ENCODE data around the gene FOXR1.

The FOXR1 gene

GRCh38 chr11:118996926-118997626, 25.5 kb downstream of the FOXR1 start:
- Histone ChIP-seq H3K27ac (ENCODE audit: extremely low read depth, low read depth, low read length) (peak overlapping the region; percentile 53; the same call in 1 of the 2 replicates), H3K36me3 (ENCODE audit: control insufficient read depth in 2 of 2, insufficient read depth in 1 of 2, low read length in 2 of 2) (peaks cover 11 to 24% of the 10 kb centered on the region in 2 experiments; a peak in 2 of 3 replicates), H3K4me3 (ENCODE audit: low read depth, low read length) (peak overlapping the region; percentile 94), H3K4me1 (ENCODE audit: control insufficient read depth, insufficient read depth, low read length) (no peaks in the 10 kb centered on the region), H3K9me3 (ENCODE audit: control insufficient read depth, insufficient read depth, low read depth, low read length) (no peaks in the 10 kb centered on the region)
- TF ChIP-seq ZNF843 (tag by site-specific recombination; IDR thresholded peaks at IDR 0.05) (no peak), GLIS1 (tag by site-specific recombination; IDR thresholded peaks at IDR 0.05) (no peak), ZNF335 (tag by site-specific recombination; conservative IDR thresholded peaks at IDR 0.05) (no peak), ZNF518A (tag by site-specific recombination; conservative IDR thresholded peaks at IDR 0.05; ENCODE audit: low read depth) (no peak), ZNF488 (tag by site-specific recombination; IDR thresholded peaks at IDR 0.05) (no peak), ZNF37A (tag by site-specific recombination; IDR thresholded peaks at IDR 0.05) (no peak), ZNF610 (tag by site-specific recombination; IDR thresholded peaks at IDR 0.05; ENCODE audit: borderline replicate concordance) (no peak), ZNF571 (tag by site-specific recombination; IDR thresholded peaks at IDR 0.05) (no peak), ZNF248 (tag by site-specific recombination; IDR thresholded peaks at IDR 0.05) (no peak)
- ChIA-PET POLR2A (interaction anchor here (0.6 to 1.6 kb wide), 17 partner anchors 8 to 386 kb away, joined by 3 to 15 read pairs (median 3); partner anchors contain the start of genes HINFP, HMBS, RPS25 and TRAPPC4), CTCF (interaction anchor here (0.6 to 2.1 kb wide), 6 partner anchors 12 to 377 kb away, joined by 3 to 8 read pairs (median 4); partner anchors contain the start of genes RPS25 and TRAPPC4)

- Histone ChIP-seq H3K4me3 (ENCODE audit: low read depth, low read length) (peak within 1 kb of the TSS; percentile 94), H3K4me1 (ENCODE audit: control insufficient read depth, insufficient read depth, low read length) (no peaks in the 10 kb centered on the region), H3K36me3 (ENCODE audit: control insufficient read depth in 2 of 2, insufficient read depth in 1 of 2, low read length in 2 of 2) (peaks cover 13 to 31% of the 10 kb centered on the region in 2 experiments; a peak in 2 of 3 replicates), H3K9me3 (ENCODE audit: control insufficient read depth, insufficient read depth, low read depth, low read length) (no peaks in the 10 kb centered on the region), H3K27ac (ENCODE audit: extremely low read depth, low read depth, low read length) (peak within 1 kb of the TSS; percentile 53; the same call in 1 of the 2 replicates)
- POLR2A ChIA-PET: interaction anchor here (0.6 to 1.9 kb wide), 19 partner anchors 8 to 386 kb away, joined by 3 to 15 read pairs (median 3); partner anchors contain the start of genes HINFP, HMBS, RPS25 and SLC37A4
- CTCF ChIA-PET: interaction anchor here (0.6 to 2.1 kb wide), 7 partner anchors 13 to 377 kb away, joined by 3 to 8 read pairs (median 4); partner anchors contain the start of genes RPS25 and TRAPPC4
- TF ChIP-seq TSHZ1 (tag by site-specific recombination; IDR thresholded peaks at IDR 0.05; ENCODE audit: borderline replicate concordance) (no peak), ZEB2 (tag by site-specific recombination; IDR thresholded peaks at IDR 0.05) (0 out of 2 replicates have a peak, but pooled peaks have one; percentile 13), ZNF148 (tag by site-specific recombination; IDR thresholded peaks at IDR 0.05; ENCODE audit: borderline replicate concordance) (no peak), ZNF692 (tag by site-specific recombination; IDR thresholded peaks at IDR 0.05) (peak; percentile 76), YY1 (tag by site-specific recombination; IDR thresholded peaks at IDR 0.05) (peak; percentile 61), SP7 (tag by site-specific recombination; IDR thresholded peaks at IDR 0.05) (peak; percentile 57), ZFHX2 (tag by site-specific recombination; conservative IDR thresholded peaks at IDR 0.05) (no peak), ZFP41 (tag by site-specific recombination; IDR thresholded peaks at IDR 0.05; ENCODE audit: borderline replicate concordance) (no peak), SCRT2 (tag by site-specific recombination; IDR thresholded peaks at IDR 0.05) (0 out of 2 replicates have a peak, but pooled peaks have one; percentile 29)
Observed at GRCh38 chr11:118997627-118998387, 26.2 kb downstream of the FOXR1 start, which contains the start of gene CENATAC. CENATAC (plus strand) TSS chr11:118998138; CDS start chr11:118998198, 60 bp downstream.

Data from HEK293 (cell line).